ENCODE data around the gene KCNN3. TPM values are rescaled to one million over a fixed set of nuclear protein-coding genes. Genes with fewer than 3 reads are reported as not detected.

KCNN3 gene
- total RNA-seq, 4 donors from 2014 or later: under 0.01 to 0.57 (median 0.08) TPM

DNA sequence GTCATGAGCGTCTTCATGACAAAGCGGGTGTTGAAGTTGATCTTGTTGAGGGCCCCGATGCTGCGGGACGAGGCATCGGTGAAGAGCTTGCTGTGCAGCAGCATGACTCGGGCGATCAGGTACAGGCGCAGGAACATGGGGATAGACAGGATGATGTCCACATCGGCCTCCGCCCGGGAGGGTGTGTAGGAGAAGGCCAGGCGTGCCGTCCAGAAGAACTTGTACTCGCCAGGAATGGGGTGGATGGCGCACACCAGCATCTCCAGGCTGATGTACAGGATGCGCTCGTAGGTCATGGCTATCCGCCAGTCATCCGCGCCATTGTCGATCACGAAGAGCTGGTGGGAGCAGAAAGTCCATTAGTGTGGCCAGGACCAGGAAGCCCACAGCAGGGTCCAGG, 98.0 kb downstream of the KCNN3 start:
- TF ChIP-seq, protein P1, sequence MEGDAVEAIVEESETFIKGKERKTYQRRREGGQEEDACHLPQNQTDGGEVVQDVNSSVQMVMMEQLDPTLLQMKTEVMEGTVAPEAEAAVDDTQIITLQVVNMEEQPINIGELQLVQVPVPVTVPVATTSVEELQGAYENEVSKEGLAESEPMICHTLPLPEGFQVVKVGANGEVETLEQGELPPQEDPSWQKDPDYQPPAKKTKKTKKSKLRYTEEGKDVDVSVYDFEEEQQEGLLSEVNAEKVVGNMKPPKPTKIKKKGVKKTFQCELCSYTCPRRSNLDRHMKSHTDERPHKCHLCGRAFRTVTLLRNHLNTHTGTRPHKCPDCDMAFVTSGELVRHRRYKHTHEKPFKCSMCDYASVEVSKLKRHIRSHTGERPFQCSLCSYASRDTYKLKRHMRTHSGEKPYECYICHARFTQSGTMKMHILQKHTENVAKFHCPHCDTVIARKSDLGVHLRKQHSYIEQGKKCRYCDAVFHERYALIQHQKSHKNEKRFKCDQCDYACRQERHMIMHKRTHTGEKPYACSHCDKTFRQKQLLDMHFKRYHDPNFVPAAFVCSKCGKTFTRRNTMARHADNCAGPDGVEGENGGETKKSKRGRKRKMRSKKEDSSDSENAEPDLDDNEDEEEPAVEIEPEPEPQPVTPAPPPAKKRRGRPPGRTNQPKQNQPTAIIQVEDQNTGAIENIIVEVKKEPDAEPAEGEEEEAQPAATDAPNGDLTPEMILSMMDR (IDR thresholded peaks at IDR 0.05; ENCODE audit: low read depth): no peak

DNA sequence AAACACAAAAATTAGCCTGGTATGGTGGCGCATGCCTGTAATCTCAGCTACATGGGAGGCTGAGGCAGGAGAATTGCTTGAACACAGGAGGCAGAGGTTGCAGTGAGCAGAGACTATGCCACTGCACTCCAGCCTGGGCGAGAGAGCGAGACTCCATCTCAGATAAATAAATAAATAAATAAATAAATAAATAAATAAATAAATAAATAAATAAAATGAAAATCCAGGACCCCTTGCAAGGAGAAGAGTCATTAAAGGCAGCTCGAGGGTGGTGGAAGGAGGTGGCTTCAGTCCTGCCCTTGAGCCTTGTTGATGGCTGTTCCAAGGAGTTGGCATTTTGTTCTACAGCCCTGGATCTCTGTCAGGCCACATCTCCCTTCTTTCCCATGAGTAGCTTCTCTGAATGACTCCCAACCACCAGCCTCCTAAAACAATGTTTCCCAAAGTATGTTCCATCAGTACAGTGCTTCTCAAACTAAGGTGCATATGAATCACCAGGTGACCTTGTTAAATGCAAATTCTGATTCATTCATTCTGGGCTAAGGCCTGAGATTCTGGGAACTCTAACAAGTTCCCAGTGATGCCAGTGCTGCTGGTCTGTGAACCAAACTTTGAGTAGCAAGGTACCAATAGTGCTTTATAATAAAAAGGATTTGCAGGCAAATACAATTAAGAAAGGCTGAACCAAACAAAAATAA, 99.0 kb downstream of the KCNN3 start:
- TF ChIP-seq, protein P1 (IDR thresholded peaks at IDR 0.05; ENCODE audit: low read depth): no peak

DNA sequence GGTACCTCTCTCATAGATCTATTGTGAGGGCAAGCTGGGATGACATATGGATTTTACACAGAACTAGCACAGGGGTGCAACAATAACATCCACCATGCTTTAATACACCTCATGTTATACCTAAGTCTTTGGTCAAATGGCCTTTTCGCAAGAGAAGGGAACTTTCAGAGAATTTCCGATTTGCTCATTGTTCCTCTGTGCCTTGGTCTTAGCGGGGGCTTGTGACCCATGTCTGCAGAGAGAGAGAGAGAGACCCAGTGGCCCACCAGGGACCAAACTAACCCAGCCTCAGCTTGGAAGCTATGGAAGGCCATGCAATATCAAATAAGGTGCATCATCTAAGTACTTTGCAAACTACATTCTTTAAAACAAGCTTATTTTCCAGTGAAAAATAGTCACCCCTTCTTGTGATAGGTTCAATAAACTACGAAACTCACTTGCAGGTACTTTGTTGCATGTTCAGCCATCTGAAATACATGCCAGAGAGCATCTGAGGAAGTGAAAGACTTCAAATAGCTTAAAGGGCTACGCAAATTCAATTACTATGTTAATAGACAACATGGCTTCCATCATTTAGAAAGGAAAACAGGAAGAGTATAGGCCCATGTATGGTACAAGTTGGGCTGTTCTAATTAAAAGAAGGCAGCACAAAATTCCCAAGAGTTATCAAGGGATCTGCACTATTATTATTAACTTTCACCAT, 100.7 kb downstream of the KCNN3 start:
- TF ChIP-seq, protein P1 (IDR thresholded peaks at IDR 0.05; ENCODE audit: low read depth): no peak

DNA sequence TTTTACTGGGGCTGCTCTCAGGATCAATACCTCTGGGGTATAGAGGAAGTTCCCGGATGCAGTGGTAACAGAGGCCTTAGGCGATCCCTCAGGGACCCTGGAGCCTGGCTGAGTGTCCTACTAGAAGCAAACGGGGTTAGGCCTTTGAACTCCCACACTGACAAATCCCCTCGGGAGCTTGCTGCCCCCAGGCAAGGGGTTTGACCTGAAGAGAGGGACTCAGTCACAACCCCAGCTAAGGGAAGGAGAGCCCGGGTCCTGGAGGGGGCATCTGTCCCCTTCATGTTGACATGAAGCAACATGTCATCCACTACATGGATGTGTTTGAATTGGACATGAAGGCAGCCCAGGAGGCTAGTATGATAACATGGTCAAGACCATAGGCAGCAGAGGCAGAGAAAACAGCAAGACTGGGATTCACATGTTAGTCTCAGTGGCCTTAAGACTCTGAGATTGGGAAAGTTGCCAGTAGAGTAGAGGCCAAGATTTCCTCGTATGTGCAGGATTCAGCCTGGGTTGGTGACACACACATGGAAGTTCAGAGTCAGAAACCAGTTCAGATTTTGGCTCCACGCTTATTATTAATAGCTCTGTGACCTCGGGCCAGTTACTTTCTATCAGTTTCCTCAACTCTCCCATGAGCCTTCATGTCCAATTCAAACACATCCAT, 101.5 kb downstream of the KCNN3 start:
- TF ChIP-seq, protein P1 (IDR thresholded peaks at IDR 0.05; ENCODE audit: low read depth): no peak

DNA sequence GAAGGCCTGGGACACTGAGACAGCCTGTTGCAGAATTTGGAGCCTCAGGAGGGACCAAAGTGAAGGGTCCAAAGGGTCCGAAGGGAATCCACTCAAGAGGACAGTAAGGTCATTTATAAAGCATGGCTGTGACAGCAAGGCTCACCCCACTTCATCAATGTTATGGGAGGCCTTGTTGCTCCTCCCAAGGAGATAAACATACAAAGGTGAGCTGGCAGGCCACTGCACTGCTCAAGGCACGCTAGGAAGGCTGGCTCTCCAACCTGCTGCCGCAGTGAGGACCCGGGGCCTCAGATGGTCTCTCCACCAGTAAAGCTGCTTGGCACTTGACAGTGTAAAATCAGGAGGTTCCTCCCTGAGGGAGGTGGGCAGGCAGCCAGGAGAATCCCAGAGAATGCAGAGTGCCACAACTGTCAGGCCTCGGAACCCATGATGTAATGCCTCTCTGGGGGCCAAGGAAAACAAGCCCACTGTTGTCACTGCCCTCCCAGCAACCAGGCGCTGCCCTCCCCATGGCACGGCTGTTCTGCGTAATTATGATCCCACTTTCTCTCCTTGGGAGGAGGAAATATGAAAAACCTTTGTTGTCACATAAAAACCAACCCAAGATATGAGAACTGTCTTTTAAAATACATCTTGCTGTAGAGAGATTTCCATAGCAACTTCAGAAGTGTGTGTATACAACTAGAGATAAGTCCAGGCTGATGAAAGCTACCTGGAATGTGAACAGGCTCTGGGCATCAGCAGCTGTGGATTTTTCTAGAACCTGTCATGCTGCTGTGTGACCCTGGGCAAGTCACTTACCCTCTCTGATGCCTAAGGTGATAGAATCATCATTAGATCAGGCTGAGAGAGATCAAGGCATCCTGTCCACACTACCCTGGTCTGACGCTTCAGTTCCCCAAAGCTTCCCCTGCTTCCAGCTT, 102.5 kb downstream of the KCNN3 start:
- TF ChIP-seq, protein P1 (IDR thresholded peaks at IDR 0.05; ENCODE audit: low read depth): no peak

DNA sequence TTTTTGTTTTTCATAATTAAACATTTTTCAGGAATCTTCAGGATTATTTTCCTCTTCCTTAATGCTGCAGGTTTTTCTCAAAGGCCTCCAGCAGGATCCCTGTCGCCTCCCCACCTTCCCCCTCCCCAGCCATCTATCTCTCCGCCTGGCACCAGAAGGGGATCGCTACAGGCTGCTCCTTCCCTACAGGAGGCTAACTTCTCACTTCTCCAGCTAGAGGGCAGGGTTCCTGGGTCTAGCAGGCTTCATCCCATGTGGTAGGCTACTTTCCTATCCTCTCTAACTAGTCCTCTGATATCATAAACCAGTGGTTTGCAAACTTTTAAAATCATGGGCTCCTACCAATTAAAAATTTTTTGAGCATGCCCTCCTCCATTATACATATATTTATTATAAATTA, 104.1 kb downstream of the KCNN3 start:
- TF ChIP-seq, protein P1 (IDR thresholded peaks at IDR 0.05; ENCODE audit: low read depth): no peak
